GM03348 (cell line): ENCODE measurements around the gene SYNE4.

Experiments
- DNase-seq: peaks from one replicate; pipeline ENCODE4 v3.0.0; 2012; ENCODE audit warnings: low spot score

The SYNE4 gene

DNA sequence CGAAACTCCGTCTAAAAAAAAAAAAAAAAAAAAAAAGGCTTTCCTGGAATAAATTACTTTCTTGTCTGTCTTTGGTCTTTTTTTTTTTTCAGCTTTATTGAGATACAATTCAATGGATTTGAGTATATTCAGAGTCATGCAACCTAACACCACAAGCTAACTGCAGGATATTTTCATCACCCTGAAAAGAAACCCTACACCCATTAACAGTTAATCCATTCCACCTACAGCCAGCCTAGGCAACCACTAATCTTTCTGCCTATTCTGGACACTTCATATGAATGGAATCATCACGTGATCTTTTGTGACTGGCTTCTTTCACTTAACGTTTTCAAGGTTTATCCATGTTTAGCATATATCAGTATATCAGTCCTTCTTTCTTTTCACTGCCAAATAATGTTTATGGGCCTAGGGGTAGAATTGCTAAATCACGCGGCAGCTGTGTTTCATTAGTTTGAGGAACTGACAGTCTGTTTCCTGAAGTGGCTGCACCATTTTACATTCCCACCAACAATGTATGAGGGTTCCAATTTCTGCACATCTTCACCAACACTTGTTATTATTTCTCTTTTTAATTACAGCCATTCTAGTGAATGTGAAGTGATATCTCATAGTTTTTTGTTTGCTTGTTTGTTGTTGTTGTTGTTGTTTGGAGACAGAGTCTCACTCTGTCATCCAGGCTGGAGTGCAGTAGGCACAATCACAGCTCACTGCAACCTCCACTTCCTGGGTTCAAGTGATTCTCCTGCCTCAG is 52.6 kb downstream of the SYNE4 start:
- no peak for DNase-seq
